GM19099 (cell line): ENCODE measurements around the gene SEMA5A.

Experiments used
- POLR2A ChIP-seq: IDR thresholded peaks from 3 replicates; pipeline ENCODE4 v1.6.1; 2011; ENCODE audit warnings: low read depth; ENCODE audit not compliant: insufficient read length; ENCODE audit errors: extremely low read depth

SEMA5A gene

GRCh38 chr5:9118852-9119251, 427.0 kb downstream of the SEMA5A start:
- no peak for TF ChIP-seq POLR2A

DNA sequence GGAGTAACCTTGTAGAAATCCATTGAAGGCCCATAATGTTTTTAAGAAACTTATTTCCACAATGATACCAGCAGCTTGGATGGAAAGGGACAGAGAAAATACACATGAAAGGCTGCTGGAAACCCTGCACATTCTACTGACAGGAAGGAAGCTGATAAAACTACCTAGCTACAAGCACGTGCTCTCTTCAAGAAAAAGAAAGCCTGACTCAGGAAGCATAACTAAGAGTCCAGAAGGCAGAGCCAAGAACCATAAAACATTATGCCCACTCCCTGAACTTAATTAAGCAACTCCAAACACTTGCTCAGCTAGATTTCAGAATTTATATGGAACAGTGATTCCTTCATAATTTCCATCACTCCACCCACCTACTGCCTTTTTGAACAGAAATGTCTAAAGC, 430.8 kb downstream of the SEMA5A start:
- no peak for TF ChIP-seq POLR2A

- TF ChIP-seq POLR2A = no peak
Measured at GRCh38 chr5:9112520-9113291, 433.2 kb downstream of the SEMA5A start.

DNA sequence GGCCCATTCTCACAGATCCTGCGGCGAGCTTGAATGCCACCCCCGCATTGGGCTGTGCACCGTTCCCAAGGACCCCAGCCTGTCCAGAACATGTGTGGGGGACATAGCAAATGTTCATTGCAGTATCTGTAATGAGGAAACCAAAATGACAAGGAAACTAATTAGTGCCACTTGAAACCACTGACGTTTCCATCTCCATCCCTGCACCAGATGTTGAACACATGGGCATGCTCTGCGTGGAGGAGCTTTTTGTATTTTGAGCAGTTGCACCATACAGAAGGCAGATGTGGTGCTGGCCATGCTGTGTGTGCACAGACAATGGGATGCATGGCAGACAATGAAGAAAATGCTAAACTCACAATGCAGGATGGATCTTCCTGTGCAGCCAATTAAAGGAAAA, 437.7 kb downstream of the SEMA5A start:
- no peak for TF ChIP-seq POLR2A

- TF ChIP-seq POLR2A = no peak
Measured at GRCh38 chr5:9105851-9106250, 440.0 kb downstream of the SEMA5A start.

GRCh38 chr5:9104571-9105339, 441.1 kb downstream of the SEMA5A start:
- TF ChIP-seq POLR2A = no peak

GRCh38 chr5:9103290-9103689, 442.6 kb downstream of the SEMA5A start:
- no peak for TF ChIP-seq POLR2A

DNA sequence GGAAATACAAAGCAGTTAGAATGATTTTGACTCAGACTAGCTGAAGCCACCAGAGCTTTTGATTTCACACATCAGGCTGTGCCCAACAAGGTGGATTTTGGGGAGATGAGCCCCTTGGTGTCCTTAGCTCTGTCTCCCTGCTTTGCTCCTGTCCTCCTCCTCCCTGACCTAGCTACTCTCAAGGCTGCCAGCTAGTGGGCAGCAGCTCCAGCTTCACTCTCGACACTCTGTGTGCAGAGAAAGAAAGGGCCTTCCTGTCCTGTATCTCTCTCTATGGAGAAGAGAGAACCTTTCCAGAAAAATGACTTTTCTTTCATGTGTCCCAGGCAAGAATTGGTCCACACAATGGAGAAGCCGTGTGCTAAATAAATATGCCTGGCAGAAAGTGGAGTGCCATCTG, 446.2 kb downstream of the SEMA5A start:
- TF ChIP-seq POLR2A = no peak

DNA sequence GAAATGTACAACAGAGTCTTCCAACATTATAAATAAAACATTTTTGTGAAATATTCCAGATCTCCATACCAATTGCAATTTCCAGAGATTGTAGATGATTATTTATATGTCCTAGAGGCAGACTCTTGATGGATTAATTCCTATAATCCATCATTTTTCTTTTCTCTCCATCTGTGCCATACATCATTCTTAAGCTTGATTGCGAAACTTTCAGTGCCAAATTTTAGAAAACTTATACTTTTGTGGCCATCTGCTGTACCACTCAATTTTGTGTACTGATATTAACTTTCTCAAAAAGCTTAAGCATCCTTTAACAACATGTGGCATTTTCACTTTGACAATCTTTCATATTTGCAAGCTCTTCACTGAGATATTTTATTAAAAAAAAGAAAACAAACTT, 446.9 kb downstream of the SEMA5A start:
- TF ChIP-seq POLR2A = no peak

DNA sequence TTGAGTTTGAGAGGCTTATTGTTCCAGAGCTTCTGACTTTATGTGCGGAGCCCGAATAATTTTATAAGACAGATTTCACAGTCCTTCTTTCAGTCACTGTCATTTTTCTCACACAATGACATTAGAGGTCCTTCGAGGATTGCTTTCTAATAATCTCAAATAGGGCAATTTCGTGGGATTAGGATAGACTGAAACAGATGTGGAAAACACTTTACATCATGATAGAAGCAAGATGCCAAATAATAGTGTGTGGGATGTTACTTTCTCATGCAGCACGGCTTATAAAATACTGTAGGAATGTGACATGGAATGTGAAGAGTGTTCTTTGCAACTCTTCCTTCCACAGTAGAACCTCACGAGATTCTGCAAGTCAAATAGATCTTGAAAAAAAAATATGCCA, 451.3 kb downstream of the SEMA5A start:
- TF ChIP-seq POLR2A = no peak

DNA sequence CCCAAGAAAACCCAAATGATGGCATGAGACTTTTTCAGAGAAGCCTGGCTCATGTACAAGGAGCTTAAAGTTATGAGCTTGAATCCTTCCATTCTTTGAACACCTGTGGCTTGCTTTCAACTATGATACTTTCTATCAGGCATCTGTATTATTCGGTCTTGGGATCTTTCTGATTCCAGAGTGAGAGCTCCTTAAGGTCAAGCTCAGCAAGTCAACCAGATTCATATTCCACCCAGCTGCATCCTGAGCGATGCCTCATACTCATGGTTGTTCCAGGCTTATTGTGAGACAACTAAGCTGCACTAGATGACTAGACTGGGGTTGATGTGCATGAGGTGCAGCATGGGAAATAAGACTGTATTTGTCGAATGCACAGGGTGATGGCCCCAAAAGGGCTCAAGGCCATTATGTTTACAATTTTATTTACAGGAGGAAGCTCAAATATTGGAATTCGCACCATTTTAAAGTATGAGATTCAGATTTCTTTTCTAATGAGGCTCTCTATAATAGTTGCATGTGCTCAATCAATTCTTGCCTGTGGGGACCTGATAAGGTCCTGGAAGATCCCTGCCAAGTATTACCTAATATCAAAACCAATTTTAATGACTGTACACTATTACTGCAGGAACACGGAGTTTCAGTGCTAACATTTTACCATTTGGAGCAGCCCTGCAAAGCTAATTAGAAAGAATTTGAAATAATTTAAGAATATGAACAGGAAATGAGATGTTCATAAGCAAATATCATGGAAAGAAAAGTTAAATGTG, 453.8 kb downstream of the SEMA5A start:
- TF ChIP-seq POLR2A = no peak

GRCh38 chr5:9090381-9091026, 455.4 kb downstream of the SEMA5A start:
- no peak for TF ChIP-seq POLR2A

GRCh38 chr5:9089893-9090292, 456.0 kb downstream of the SEMA5A start:
- TF ChIP-seq POLR2A = no peak

- TF ChIP-seq POLR2A = no peak
Measured at GRCh38 chr5:9082996-9083395, 462.9 kb downstream of the SEMA5A start.

DNA sequence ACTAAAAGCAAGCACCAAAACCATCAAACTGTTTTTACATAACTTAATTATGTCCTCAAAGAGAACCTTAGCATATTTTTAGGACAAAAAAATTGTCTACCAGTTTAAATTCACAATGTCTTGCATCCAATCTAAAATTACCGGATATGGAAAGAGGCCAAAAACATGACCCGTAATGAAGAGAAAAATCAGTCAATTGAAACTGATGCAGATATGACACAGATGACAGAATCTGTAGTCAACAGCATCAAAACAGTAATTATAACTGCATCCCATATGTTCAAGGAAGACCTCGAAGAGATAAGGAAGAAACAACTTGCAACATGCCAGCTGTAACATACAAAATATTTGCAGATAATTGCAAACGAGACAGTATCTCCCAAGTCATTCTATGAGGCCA, 473.2 kb downstream of the SEMA5A start:
- TF ChIP-seq POLR2A = no peak
